K562 (cell line): ENCODE data around the gene RIPPLY3. TPM values are rescaled to one million over a fixed set of nuclear protein-coding genes. Genes with fewer than 3 reads are reported as not detected.

Source experiments
- CBFA2T3 ChIP-seq: fragments of 450-650 bp; IDR thresholded peaks from 2 replicates; pipeline ENCODE4 v1.6.1; 2017
- CXXC5 ChIP-seq: fragments of 250-450 bp; sonication (Bioruptor Pico); IDR thresholded peaks from 2 replicates; pipeline ENCODE4 v1.8.0; 2022; ENCODE audit warnings: inconsistent platforms, mild to moderate bottlenecking, moderate library complexity
- DDX20 ChIP-seq: fragments of 450-650 bp; IDR thresholded peaks from 2 replicates; pipeline ENCODE4 v1.6.1; 2016; ENCODE audit warnings: missing genetic modification characterization, low read depth, mild to moderate bottlenecking, missing compliant biosample characterization, moderate library complexity
- DPF2 ChIP-seq: fragments of 450-650 bp; IDR thresholded peaks from 2 replicates; pipeline ENCODE4 v1.6.1; 2016
- IRF9 ChIP-seq: fragments of 450-650 bp; IDR thresholded peaks from 2 replicates; pipeline ENCODE4 v1.6.1; 2016; ENCODE audit warnings: missing biosample characterization, missing genetic modification characterization
- JUN ChIP-seq, 2 experiments: sonication (generic) in 1 of 2; formaldehyde crosslinking in 1 of 2; IDR thresholded peaks; 2 replicates each; pipeline versions ENCODE4 v1.6.1 to v1.8.0; 2012 to 2022; ENCODE audit warnings: borderline replicate concordance in 2 of 2, mild to moderate bottlenecking in 2 of 2, improper control_type of control experiment in 1 of 2, low read depth in 1 of 2, low read length in 1 of 2, missing genetic modification reagents in 1 of 2
- KLF16 ChIP-seq: IDR thresholded peaks from 2 replicates; pipeline ENCODE4 v1.6.1; 2016; ENCODE audit warnings: antibody characterized with exemption
- NR4A1 ChIP-seq, 2 experiments: fragments of 250-450 bp in 1 of 2; fragments of 450-650 bp in 1 of 2; sonication (Bioruptor Pico) in 1 of 2; IDR thresholded peaks; 2 replicates each; pipeline versions ENCODE4 v1.4.0 to v1.6.1; 2016 to 2020; ENCODE audit warnings: mild to moderate bottlenecking in 2 of 2, missing compliant biosample characterization in 1 of 2, missing genetic modification characterization in 1 of 2, moderate library complexity in 1 of 2
- NRF1 ChIP-seq, 2 experiments: fragments of 450-650 bp; IDR thresholded peaks in 1 of 2; conservative IDR thresholded peaks in 1 of 2; 2 replicates each; pipeline ENCODE4 v1.6.1; 2014; ENCODE audit warnings: mild to moderate bottlenecking in 2 of 2
- PTTG1 ChIP-seq: fragments of 450-650 bp; IDR thresholded peaks from 2 replicates; pipeline ENCODE4 v1.6.1; 2016; ENCODE audit warnings: low read depth, mild to moderate bottlenecking, missing genetic modification characterization, missing compliant biosample characterization
- PYGO2 ChIP-seq: fragments of 450-650 bp; IDR thresholded peaks from 2 replicates; pipeline ENCODE4 v1.6.1; 2016; ENCODE audit warnings: mild to moderate bottlenecking, missing genetic modification characterization, moderate library complexity, missing compliant biosample characterization
- SMARCC2 ChIP-seq: fragments of 450-650 bp; IDR thresholded peaks from 2 replicates; pipeline ENCODE4 v1.6.1; 2017; ENCODE audit warnings: antibody characterized with exemption, moderate library complexity, mild to moderate bottlenecking, low read depth
- ZBTB11 ChIP-seq, 3 experiments: fragments of 200-800 bp in 1 of 3; fragments of 250-450 bp in 1 of 3; fragments of 450-650 bp in 1 of 3; sonication (Bioruptor Pico) in 1 of 3; sonication (Bioruptor generic) in 1 of 3; formaldehyde crosslinking in 1 of 3; IDR thresholded peaks; 2 replicates each; pipeline versions ENCODE4 v1.6.1 to v1.8.0; 2016 to 2022; ENCODE audit warnings: mild to moderate bottlenecking in 2 of 3, missing genetic modification characterization in 2 of 3, missing compliant biosample characterization in 1 of 3, moderate library complexity in 1 of 3
- ZNF592 ChIP-seq: fragments of 450-650 bp; IDR thresholded peaks from 2 replicates; pipeline ENCODE4 v1.6.1; 2017; ENCODE audit warnings: antibody characterized with exemption, mild to moderate bottlenecking
- ZNF655 ChIP-seq: fragments of 250-450 bp; sonication (Bioruptor Pico); IDR thresholded peaks from 2 replicates; pipeline ENCODE4 v1.5.0; 2021
- polyA plus RNA-seq, 8 experiments: library from polyadenylated mRNA; depleted of rRNA in 4 of 8; stranded (reverse) in 5 of 8; unstranded in 3 of 8; fragments of >200 nt; fragmentation: Nextera tagmentation in 2 of 8; fragmentation: Illumina TruSeq in 1 of 8; extraction: Ambion mirVana in 2 of 8; extraction: Trizol in 1 of 8; gene quantifications; 2 replicates each; pipeline versions ENCODE4 v1.2.1 to v1.2.3, GENCODE V29; 2011 to 2014; ENCODE audit warnings: inconsistent platforms in 1 of 8, missing spikeins in 1 of 8
- total RNA-seq, 7 experiments: library from RNA; depleted of rRNA in 6 of 7; stranded (reverse); fragments of >200 nt in 6 of 7; fragmentation: Illumina TruSeq in 2 of 7; extraction: Trizol in 2 of 7; gene quantifications; 2 replicates each; pipeline versions ENCODE4 v1.2.1 to v1.2.3, GENCODE V29; 2011 to 2021; ENCODE audit warnings: low replicate concordance in 1 of 7

The RIPPLY3 gene
- total and polyA plus RNA-seq, 9 of the 15 experiments (the other 6 are each of a cell fraction or from before 2014, with no cell fraction given) = not detected

GRCh38 chr21:36973986-36974850 is 32.3 kb upstream of the RIPPLY3 start (continued):
- peak; percentile 48; the same call in 1 of the 2 replicates for TF ChIP-seq PTTG1 (tag)
- TF ChIP-seq ZNF592 = peak; percentile 35; the same call in 1 of the 2 replicates
- peak; percentile 58 to 59 for TF ChIP-seq NRF1 (conservative IDR thresholded peaks at IDR 0.05 in 1 of 2, IDR thresholded peaks at IDR 0.05 in 1 of 2)
- peak in 1 of 3 experiments; percentile 78; a peak in 2 of 6 replicates for TF ChIP-seq ZBTB11 (CRISPR knock-in tag; IDR thresholded peaks at IDR 0.05)
- TF ChIP-seq CBFA2T3 = no peak
- no peak for TF ChIP-seq SMARCC2
- TF ChIP-seq DDX20 = no peak
- no peak for TF ChIP-seq ZNF655 (CRISPR knock-in tag)
- 0 out of 2 replicates have a peak, but pooled peaks have one; percentile 32 for TF ChIP-seq CXXC5
- no peak for TF ChIP-seq NR4A1 (CRISPR knock-in tag; IDR thresholded peaks at IDR 0.05)
- 0 out of 2 replicates have a peak, but pooled peaks have one; percentile 34 for TF ChIP-seq NR4A1 (tag; IDR thresholded peaks at IDR 0.05)
- TF ChIP-seq JUN (IDR thresholded peaks at IDR 0.05; ENCODE audit: borderline replicate concordance, low read depth, low read length) = peak; percentile 41; the same call in 1 of the 2 replicates
- no peak for TF ChIP-seq JUN (CRISPR knock-in tag; IDR thresholded peaks at IDR 0.05; ENCODE audit: borderline replicate concordance)
- TF ChIP-seq KLF16 = no peak
- peak; percentile 41; the same call in 1 of the 2 replicates for TF ChIP-seq IRF9
- TF ChIP-seq DPF2 = peak; percentile 52
- TF ChIP-seq PYGO2 (tag) = 0 out of 2 replicates have a peak, but pooled peaks have one; percentile 8
